Keratinocyte (primary cell): ENCODE results near the gene CPN2. TPM values are rescaled to one million over a fixed set of nuclear protein-coding genes. Genes with fewer than 3 reads are reported as not detected.

Source experiments
- DNase-seq: peaks from one replicate; pipeline ENCODE4 v3.0.0-alpha.2; 2011; ENCODE audit warnings: low read depth, missing footprints, low spot score
- FAIRE-seq: peaks from 2 replicates; lab custom pipeline; 2011; peaks lifted over from hg19 to GRCh38; lab: Jason Lieb, UNC
- H2AFZ ChIP-seq: 2 replicates; pipeline ENCODE4 v1.6.0; 2012; ENCODE audit warnings: low read length, control low read depth, inconsistent platforms; ENCODE audit not compliant: control insufficient read depth
- H3K27ac ChIP-seq: 2 replicates; pipeline ENCODE4 v1.5.1; 2011; ENCODE audit warnings: low read length; ENCODE audit not compliant: control insufficient read depth, insufficient read depth
- H3K27me3 ChIP-seq: 3 replicates; pipeline ENCODE4 v1.6.0; 2011; ENCODE audit warnings: low read length; ENCODE audit not compliant: control insufficient read depth, insufficient read depth; ENCODE audit errors: extremely low read depth
- H3K36me3 ChIP-seq, 2 experiments: 2 replicates in 1 of 2; 3 replicates in 1 of 2; pipeline ENCODE4 v1.5.1; 2011; ENCODE audit warnings: low read length in 2 of 2, mild to moderate bottlenecking in 1 of 2; ENCODE audit not compliant: control insufficient read depth in 2 of 2, insufficient read depth in 2 of 2; ENCODE audit errors: extremely low read depth in 1 of 2
- H3K4me1 ChIP-seq: 3 replicates; pipeline ENCODE4 v1.5.1; 2011; ENCODE audit warnings: low read length; ENCODE audit not compliant: control insufficient read depth, insufficient read depth; ENCODE audit errors: extremely low read depth
- H3K4me2 ChIP-seq: 3 replicates; pipeline ENCODE4 v1.6.0; 2011; ENCODE audit warnings: low read depth, low read length; ENCODE audit not compliant: control insufficient read depth, insufficient read depth; ENCODE audit errors: extremely low read depth
- H3K4me3 ChIP-seq, 3 experiments: fragments of 200-600 bp in 1 of 3; sonication (generic) in 1 of 3; 2 replicates in 2 of 3; 3 replicates in 1 of 3; pipeline ENCODE4 v1.5.1; 2011 to 2016; ENCODE audit warnings: low read length in 3 of 3, mild to moderate bottlenecking in 3 of 3, control low read depth in 2 of 3, inconsistent platforms in 1 of 3, low read depth in 1 of 3, mixed read lengths in 1 of 3, mixed run types in 1 of 3, moderate library complexity in 1 of 3; ENCODE audit not compliant: control insufficient read depth in 2 of 3, insufficient read depth in 2 of 3; ENCODE audit errors: extremely low read depth in 1 of 3
- H3K79me2 ChIP-seq: 2 replicates; pipeline ENCODE4 v1.6.0; 2012; ENCODE audit warnings: low read length; ENCODE audit not compliant: control insufficient read depth, insufficient read depth
- H3K9ac ChIP-seq: 3 replicates; pipeline ENCODE4 v1.6.0; 2011; ENCODE audit warnings: low read length; ENCODE audit not compliant: control insufficient read depth, insufficient read depth; ENCODE audit errors: extremely low read depth
- H3K9me1 ChIP-seq: 3 replicates; pipeline ENCODE4 v1.6.0; 2011; ENCODE audit warnings: low read length; ENCODE audit not compliant: control insufficient read depth, insufficient read depth; ENCODE audit errors: extremely low read depth
- H3K9me3 ChIP-seq: 2 replicates; pipeline ENCODE4 v1.5.1; 2012; ENCODE audit warnings: low read depth, low read length; ENCODE audit not compliant: control insufficient read depth
- H4K20me1 ChIP-seq: 3 replicates; pipeline ENCODE4 v1.6.0; 2011; ENCODE audit warnings: low read length; ENCODE audit not compliant: control insufficient read depth, insufficient read depth; ENCODE audit errors: extremely low read depth
- EZH2 ChIP-seq: IDR thresholded peaks from one replicate; pipeline ENCODE4 v1.6.1; 2012; ENCODE audit warnings: inconsistent platforms, mild to moderate bottlenecking, low read length, moderate library complexity
- dilution Hi-C: fragments of 300-500 bp; cut with MboI; formaldehyde crosslinking; loops from one replicate; pipeline ENCODE4 v1.7.0; 2020; ENCODE audit warnings: low sequenced_read_pairs; ENCODE audit not compliant: extremely low pct_ligation_motif_present
- polyA plus RNA-seq, 5 experiments: library from polyadenylated mRNA; depleted of rRNA in 3 of 5; stranded (reverse) in 3 of 5; stranded (forward) in 1 of 5; unstranded in 1 of 5; fragments of >200 nt; gene quantifications; 1 replicate in 1 of 5; 2 replicates in 3 of 5; 3 replicates in 1 of 5; pipeline versions ENCODE4 v1.2.1 to v1.2.3, GENCODE V29; 2011 to 2012; ENCODE audit warnings: missing spikeins in 2 of 5, low read depth in 1 of 5, low replicate concordance in 1 of 5
- TF ChIP-seq, protein P1 (sequence below), 3 experiments: IDR thresholded peaks in 1 of 3; conservative IDR thresholded peaks in 1 of 3; optimal IDR thresholded peaks in 1 of 3; 2 replicates in 2 of 3; 3 replicates in 1 of 3; pipeline versions ENCODE3 to v1.5.1; 2011; ENCODE audit warnings: low read length in 3 of 3, mild to moderate bottlenecking in 3 of 3, moderate library complexity in 2 of 3, control low read depth in 1 of 3, inconsistent platforms in 1 of 3; ENCODE audit not compliant: insufficient read depth in 2 of 3; ENCODE audit errors: extremely low read depth in 1 of 3

The CPN2 gene
- polyA plus RNA-seq, 1 donor (not counting 4 experiments of a cell fraction or from before 2014, with no cell fraction given): not detected

DNA sequence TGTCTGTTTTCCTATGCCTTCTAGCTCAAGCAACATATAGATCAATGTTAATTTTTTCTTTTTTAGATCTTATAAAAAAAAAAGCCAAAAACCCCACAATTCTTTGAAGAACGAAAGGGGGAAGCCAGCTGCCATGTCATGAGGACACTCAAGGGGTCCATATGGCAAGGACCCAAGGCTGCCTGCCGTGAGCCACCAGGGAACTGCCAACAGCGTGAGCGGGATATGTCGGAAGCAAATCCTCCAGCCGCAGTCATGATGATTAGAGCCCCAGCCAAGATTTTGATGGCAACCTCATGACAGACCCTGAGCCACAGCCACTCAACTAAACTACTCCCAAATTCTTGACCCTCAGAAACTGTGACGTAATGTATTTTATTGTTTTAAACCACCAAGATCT is 41.4 kb upstream of the CPN2 start:
- H4K20me1 ChIP-seq: no peaks in the 10 kb centered on the region
- FAIRE-seq (no peak), DNase-seq (no peak)
- dilution Hi-C loops: no loop called here
- no peaks in the 10 kb centered on the region for H3K79me2 ChIP-seq
- peaks cover 11% of the 10 kb centered on the region for H3K4me1 ChIP-seq
- TF ChIP-seq EZH2: no peak
- TF ChIP-seq, protein P1, sequence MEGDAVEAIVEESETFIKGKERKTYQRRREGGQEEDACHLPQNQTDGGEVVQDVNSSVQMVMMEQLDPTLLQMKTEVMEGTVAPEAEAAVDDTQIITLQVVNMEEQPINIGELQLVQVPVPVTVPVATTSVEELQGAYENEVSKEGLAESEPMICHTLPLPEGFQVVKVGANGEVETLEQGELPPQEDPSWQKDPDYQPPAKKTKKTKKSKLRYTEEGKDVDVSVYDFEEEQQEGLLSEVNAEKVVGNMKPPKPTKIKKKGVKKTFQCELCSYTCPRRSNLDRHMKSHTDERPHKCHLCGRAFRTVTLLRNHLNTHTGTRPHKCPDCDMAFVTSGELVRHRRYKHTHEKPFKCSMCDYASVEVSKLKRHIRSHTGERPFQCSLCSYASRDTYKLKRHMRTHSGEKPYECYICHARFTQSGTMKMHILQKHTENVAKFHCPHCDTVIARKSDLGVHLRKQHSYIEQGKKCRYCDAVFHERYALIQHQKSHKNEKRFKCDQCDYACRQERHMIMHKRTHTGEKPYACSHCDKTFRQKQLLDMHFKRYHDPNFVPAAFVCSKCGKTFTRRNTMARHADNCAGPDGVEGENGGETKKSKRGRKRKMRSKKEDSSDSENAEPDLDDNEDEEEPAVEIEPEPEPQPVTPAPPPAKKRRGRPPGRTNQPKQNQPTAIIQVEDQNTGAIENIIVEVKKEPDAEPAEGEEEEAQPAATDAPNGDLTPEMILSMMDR (optimal IDR thresholded peaks at IDR 0.05 in 1 of 3, IDR thresholded peaks at IDR 0.05 in 1 of 3, conservative IDR thresholded peaks at IDR 0.05 in 1 of 3; ENCODE audit: extremely low read depth in 1 of 3, insufficient read depth in 2 of 3, low read length in 3 of 3): no peak
- no peak overlapping the region for H2AFZ ChIP-seq
- H3K27me3 ChIP-seq: peaks cover 11% of the 10 kb centered on the region
- no peaks in the 10 kb centered on the region for H3K9me1 ChIP-seq
- H3K27ac ChIP-seq: no peak overlapping the region
- no peak overlapping the region for H3K9ac ChIP-seq
- peaks cover 2% of the 10 kb centered on the region for H3K9me3 ChIP-seq
- H3K4me2 ChIP-seq: no peak overlapping the region
- H3K4me3 ChIP-seq: no peak overlapping the region
- H3K36me3 ChIP-seq: no peaks in the 10 kb centered on the region

DNA sequence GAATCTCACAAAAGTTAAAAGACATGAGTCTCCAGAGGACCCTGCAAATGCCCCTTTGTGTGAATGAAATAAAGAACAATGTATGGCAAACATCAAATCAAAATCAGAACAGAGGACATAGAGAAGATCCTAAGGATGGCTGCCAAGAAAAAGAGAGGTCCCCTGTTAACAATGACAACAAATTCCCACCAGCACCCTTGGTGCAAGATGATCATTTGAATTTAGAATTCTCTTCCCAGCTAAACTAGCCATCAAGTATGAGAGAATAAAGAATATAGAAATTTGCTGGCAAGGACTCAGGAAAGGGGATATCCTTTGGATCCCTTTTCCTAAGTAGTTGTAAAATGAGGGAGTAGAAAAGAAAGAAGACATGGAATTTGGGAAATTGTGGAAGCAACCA is 39.7 kb upstream of the CPN2 start:
- H3K27ac ChIP-seq: no peak overlapping the region
- H3K79me2 ChIP-seq: no peaks in the 10 kb centered on the region
- FAIRE-seq (no peak), DNase-seq (no peak)
- H3K4me3 ChIP-seq: no peak overlapping the region
- dilution Hi-C loops: no loop called here
- no peak overlapping the region for H3K4me2 ChIP-seq
- no peaks in the 10 kb centered on the region for H3K36me3 ChIP-seq
- H3K4me1 ChIP-seq: no peaks in the 10 kb centered on the region
- H4K20me1 ChIP-seq: no peaks in the 10 kb centered on the region
- no peaks in the 10 kb centered on the region for H3K9me1 ChIP-seq
- H2AFZ ChIP-seq: no peak overlapping the region
- peaks cover 8% of the 10 kb centered on the region for H3K27me3 ChIP-seq
- H3K9ac ChIP-seq: no peak overlapping the region
- TF ChIP-seq EZH2: no peak
- TF ChIP-seq, protein P1 (optimal IDR thresholded peaks at IDR 0.05 in 1 of 3, IDR thresholded peaks at IDR 0.05 in 1 of 3, conservative IDR thresholded peaks at IDR 0.05 in 1 of 3; ENCODE audit: extremely low read depth in 1 of 3, insufficient read depth in 2 of 3, low read length in 3 of 3): no peak
- H3K9me3 ChIP-seq: peaks cover 2% of the 10 kb centered on the region
